Measurements from ENCODE around the gene RGS6. TPM values are rescaled to one million over a fixed set of nuclear protein-coding genes. Genes with fewer than 3 reads are reported as not detected.

Gene RGS6
- total RNA-seq, 3 donors from 2014 or later = 3.4 to 9.2 (median 4.5) TPM

GRCh38 chr14:72448212-72448611 is 516.0 kb downstream of the RGS6 start:
- Histone ChIP-seq H3K9me3 (no peaks in the 10 kb centered on the region), H3K4me1 (no peaks in the 10 kb centered on the region), H3K27ac (no peak overlapping the region), H3K27me3 (no peaks in the 10 kb centered on the region), H3K36me3 (no peaks in the 10 kb centered on the region), H3K4me3 (no peak overlapping the region)
- intact Hi-C loops (cut with DNase I; ENCODE audit: low total_unique reads) = no loop called here
- no peak for TF ChIP-seq POLR2A (IDR thresholded peaks at IDR 0.05)
- no peak for TF ChIP-seq POLR2AphosphoS5 (IDR thresholded peaks at IDR 0.05)
- no peak for TF ChIP-seq CTCF (IDR thresholded peaks at IDR 0.05)
- DNase-seq (ENCODE audit: low spot score in 2 of 2) = no peak

GRCh38 chr14:72450473-72451044 is 518.3 kb downstream of the RGS6 start:
- no peak for TF ChIP-seq POLR2AphosphoS5 (IDR thresholded peaks at IDR 0.05)
- TF ChIP-seq CTCF (IDR thresholded peaks at IDR 0.05) = no peak
- TF ChIP-seq POLR2A (IDR thresholded peaks at IDR 0.05) = no peak
- Histone ChIP-seq H3K27me3 (no peaks in the 10 kb centered on the region), H3K4me1 (no peaks in the 10 kb centered on the region), H3K9me3 (no peaks in the 10 kb centered on the region), H3K36me3 (no peaks in the 10 kb centered on the region), H3K4me3 (no peak overlapping the region), H3K27ac (no peak overlapping the region)
- DNase-seq (ENCODE audit: low spot score in 2 of 2) = no peak
- intact Hi-C loops (cut with DNase I; ENCODE audit: low total_unique reads) = no loop called here

- no peak for TF ChIP-seq CTCF (IDR thresholded peaks at IDR 0.05)
- no peak for TF ChIP-seq POLR2A (IDR thresholded peaks at IDR 0.05)
- TF ChIP-seq POLR2AphosphoS5 (IDR thresholded peaks at IDR 0.05) = no peak
- H3K27me3 ChIP-seq = no peaks in the 10 kb centered on the region
- H3K27ac ChIP-seq = no peak overlapping the region
- no peaks in the 10 kb centered on the region for H3K9me3 ChIP-seq
- no peak overlapping the region for H3K4me3 ChIP-seq
- intact Hi-C loops (cut with DNase I; ENCODE audit: low total_unique reads) = no loop called here
- H3K36me3 ChIP-seq = no peaks in the 10 kb centered on the region
- no peak for DNase-seq (ENCODE audit: low spot score in 2 of 2)
- H3K4me1 ChIP-seq = no peaks in the 10 kb centered on the region
Measured at GRCh38 chr14:72451054-72451972, 519.1 kb downstream of the RGS6 start.

GRCh38 chr14:72452774-72453173 is 520.5 kb downstream of the RGS6 start:
- intact Hi-C loops (cut with DNase I; ENCODE audit: low total_unique reads) = no loop called here
- Histone ChIP-seq H3K4me3 (no peak overlapping the region), H3K9me3 (no peaks in the 10 kb centered on the region), H3K36me3 (no peaks in the 10 kb centered on the region), H3K27me3 (no peaks in the 10 kb centered on the region), H3K4me1 (no peaks in the 10 kb centered on the region), H3K27ac (no peak overlapping the region)
- TF ChIP-seq POLR2AphosphoS5 (IDR thresholded peaks at IDR 0.05) (no peak), POLR2A (IDR thresholded peaks at IDR 0.05) (no peak), CTCF (IDR thresholded peaks at IDR 0.05) (no peak)
- no peak for DNase-seq (ENCODE audit: low spot score in 2 of 2)

Measured in breast epithelium (tissue), 4 donors.